H9 (cell line): ENCODE results near the gene C12orf57. TPM values are rescaled to one million over a fixed set of nuclear protein-coding genes. Genes with fewer than 3 reads are reported as not detected.

Experiments
- DNase-seq: peaks from one replicate; pipeline ENCODE4 v3.0.0-alpha.2; 2017
- H2AFZ ChIP-seq: one replicate; pipeline ENCODE4 v1.6.1; 2013; ENCODE audit warnings: mild to moderate bottlenecking, low read length, control low read depth, moderate library complexity
- H2AK5ac ChIP-seq: 2 replicates; pipeline ENCODE4 v1.6.1; 2013; ENCODE audit warnings: low read length, control low read depth, mixed read lengths; ENCODE audit not compliant: insufficient read length
- H2BK120ac ChIP-seq: one replicate; pipeline ENCODE4 v1.6.1; 2013; ENCODE audit warnings: low read depth, mild to moderate bottlenecking, low read length, control low read depth, inconsistent platforms; ENCODE audit not compliant: poor library complexity, severe bottlenecking
- H2BK12ac ChIP-seq: 2 replicates; pipeline ENCODE4 v1.6.1; 2013; ENCODE audit warnings: low read length, control low read depth, mixed read lengths, low read depth; ENCODE audit not compliant: insufficient read length
- H2BK15ac ChIP-seq: 2 replicates; pipeline ENCODE4 v1.6.1; 2013; ENCODE audit warnings: low read depth, low read length, control low read depth
- H2BK20ac ChIP-seq: one replicate; pipeline ENCODE4 v1.6.1; 2013; ENCODE audit warnings: low read depth, mild to moderate bottlenecking, low read length, control low read depth, inconsistent platforms; ENCODE audit not compliant: poor library complexity, severe bottlenecking
- H2BK5ac ChIP-seq: 2 replicates; pipeline ENCODE4 v1.6.1; 2013; ENCODE audit warnings: low read length, control low read depth, mixed read lengths; ENCODE audit not compliant: insufficient read length
- H3K14ac ChIP-seq: 2 replicates; pipeline ENCODE4 v1.6.1; 2013; ENCODE audit warnings: low read length, control low read depth; ENCODE audit not compliant: insufficient read depth
- H3K18ac ChIP-seq: 2 replicates; pipeline ENCODE4 v1.6.1; 2013; ENCODE audit warnings: low read depth, mild to moderate bottlenecking, mixed read lengths, low read length, control low read depth; ENCODE audit not compliant: insufficient read length
- H3K23ac ChIP-seq: 2 replicates; pipeline ENCODE4 v1.6.1; 2013; ENCODE audit warnings: low read length, control low read depth, mixed read lengths, low read depth; ENCODE audit not compliant: insufficient read length
- H3K23me2 ChIP-seq: 2 replicates; pipeline ENCODE4 v1.6.1; 2013; ENCODE audit warnings: low read depth, mild to moderate bottlenecking, mixed read lengths, low read length, control low read depth; ENCODE audit not compliant: insufficient read length, poor library complexity, severe bottlenecking
- H3K27ac ChIP-seq: 2 replicates; pipeline ENCODE4 v1.5.1; 2013; ENCODE audit warnings: low read length, control low read depth, mixed read lengths, low read depth; ENCODE audit not compliant: insufficient read length
- H3K27me3 ChIP-seq: 2 replicates; pipeline ENCODE4 v1.6.1; 2013; ENCODE audit warnings: low read length, control low read depth, inconsistent platforms; ENCODE audit not compliant: insufficient read depth
- H3K4ac ChIP-seq: 2 replicates; pipeline ENCODE4 v1.6.1; 2013; ENCODE audit warnings: low read depth, mild to moderate bottlenecking, control low read depth, inconsistent platforms, low read length, moderate library complexity
- H3K4me1 ChIP-seq: 2 replicates; pipeline ENCODE4 v1.6.1; 2013; ENCODE audit warnings: low read length, control low read depth, inconsistent platforms; ENCODE audit not compliant: insufficient read depth
- H3K4me2 ChIP-seq: 2 replicates; pipeline ENCODE4 v1.6.1; 2013; ENCODE audit warnings: low read length, control low read depth, mixed read lengths; ENCODE audit not compliant: insufficient read length, insufficient read depth
- H3K56ac ChIP-seq: 2 replicates; pipeline ENCODE4 v1.6.1; 2013; ENCODE audit warnings: low read depth, mild to moderate bottlenecking, mixed read lengths, low read length, control low read depth; ENCODE audit not compliant: insufficient read length
- H3K79me1 ChIP-seq: 2 replicates; pipeline ENCODE4 v1.6.1; 2013; ENCODE audit warnings: low read depth, mild to moderate bottlenecking, moderate library complexity, low read length, control low read depth, inconsistent platforms; ENCODE audit not compliant: insufficient read depth, poor library complexity, severe bottlenecking
- H3K79me2 ChIP-seq: 2 replicates; pipeline ENCODE4 v1.6.1; 2013; ENCODE audit warnings: low read length, control low read depth, inconsistent platforms; ENCODE audit not compliant: insufficient read depth
- H3K9ac ChIP-seq: 2 replicates; pipeline ENCODE4 v1.6.1; 2013; ENCODE audit warnings: low read length, control low read depth, mixed read lengths; ENCODE audit not compliant: insufficient read length; ENCODE audit errors: extremely low read depth
- H3K9me3 ChIP-seq: one replicate; pipeline ENCODE4 v1.6.1; 2013; ENCODE audit warnings: low read depth, low read length, inconsistent platforms; ENCODE audit not compliant: control insufficient read depth
- H3T11ph ChIP-seq: one replicate; pipeline ENCODE4 v1.6.1; 2013; ENCODE audit warnings: mild to moderate bottlenecking, low read length, control low read depth, inconsistent platforms
- H4K20me1 ChIP-seq: one replicate; pipeline ENCODE4 v1.6.1; 2013; ENCODE audit not compliant: control insufficient read depth, insufficient read length, insufficient read depth
- H4K5ac ChIP-seq: 2 replicates; pipeline ENCODE4 v1.6.1; 2013; ENCODE audit warnings: low read depth, mild to moderate bottlenecking, mixed read lengths, low read length, control low read depth; ENCODE audit not compliant: insufficient read length
- H4K8ac ChIP-seq: replicated peaks from 2 replicates; pipeline ENCODE4 v1.6.1; 2013; ENCODE audit warnings: low read length, control low read depth, mixed read lengths, low read depth; ENCODE audit not compliant: insufficient read length
- H4K91ac ChIP-seq: 2 replicates; pipeline ENCODE4 v1.6.1; 2013; ENCODE audit warnings: low read depth, mild to moderate bottlenecking, moderate library complexity, mixed read lengths, low read length, control low read depth; ENCODE audit not compliant: insufficient read length
- H3K27ac Mint-ChIP-seq, 3 experiments: 2 replicates in 2 of 3; 3 replicates in 1 of 3; pipeline ENCODE4 v1.8.0; 2020 to 2021; ENCODE audit warnings: mixed read lengths in 3 of 3, mild to moderate bottlenecking in 1 of 3, moderate library complexity in 1 of 3
- H3K27me3 Mint-ChIP-seq: 2 replicates; pipeline ENCODE4 v1.8.0; 2021; ENCODE audit warnings: low read depth, mild to moderate bottlenecking, moderate library complexity, mixed read lengths
- H3K36me3 Mint-ChIP-seq, 3 experiments: 2 replicates in 2 of 3; 3 replicates in 1 of 3; pipeline ENCODE4 v1.8.0; 2020 to 2021; ENCODE audit warnings: low read depth in 3 of 3, mixed read lengths in 3 of 3; ENCODE audit not compliant: insufficient read depth in 1 of 3
- H3K4me1 Mint-ChIP-seq, 2 experiments: 2 replicates each; pipeline ENCODE4 v1.8.0; 2020; ENCODE audit warnings: mixed read lengths in 2 of 2
- H3K4me3 Mint-ChIP-seq, 2 experiments: 2 replicates in 1 of 2; 3 replicates in 1 of 2; pipeline ENCODE4 v1.8.0; 2020 to 2021; ENCODE audit warnings: mild to moderate bottlenecking in 2 of 2, mixed read lengths in 2 of 2, moderate library complexity in 1 of 2
- H3K9me3 Mint-ChIP-seq, 2 experiments: 2 replicates in 1 of 2; 3 replicates in 1 of 2; pipeline ENCODE4 v1.8.0; 2020; ENCODE audit warnings: mild to moderate bottlenecking in 2 of 2, mixed read lengths in 2 of 2, moderate library complexity in 1 of 2
- CTCF ChIP-seq: fragments of 200-600 bp; sonication (generic); conservative IDR thresholded peaks from 3 replicates; pipeline ENCODE4 v1.8.0; 2021; ENCODE audit warnings: antibody characterized with exemption, mild to moderate bottlenecking
- WGBS: extraction: QIAGEN DNeasy Blood & Tissue Kit; methylation state at CpG from one replicate; pipeline ENCODE4 v1.1.7; 2013; ENCODE audit warnings: missing lambda C conversion rate, low lambda C conversion rate, mixed read lengths; ENCODE audit not compliant: insufficient read length; ENCODE audit errors: extremely low coverage; 5-methylcytosine and 5-hydroxymethylcytosine counted together
- total RNA-seq: library from RNA; stranded (reverse); gene quantifications from 2 replicates; pipeline ENCODE4 v1.2.1, GENCODE V29; 2021

C12orf57 gene
- total RNA-seq, 1 experiment from 2014 or later = 195 TPM

GRCh38 chr12:6896846-6897435 is 46.9 kb upstream of the C12orf57 start:
- Histone ChIP-seq H3K14ac (no peak overlapping the region), H3K27ac (no peak overlapping the region), H2BK12ac (no peak overlapping the region), H4K20me1 (peaks cover 2% of the 10 kb centered on the region), H3K23ac (no peak overlapping the region), H4K8ac (no peak overlapping the region), H4K91ac (no peak overlapping the region), H2BK20ac (no peak overlapping the region), H4K5ac (no peak overlapping the region), H3K4me1 (peaks cover 2% of the 10 kb centered on the region; the same call in 1 of the 2 replicates), H3K23me2 (no peaks in the 10 kb centered on the region), H2BK120ac (no peak overlapping the region), H3K79me1 (no peaks in the 10 kb centered on the region), H3K4me2 (no peak overlapping the region), H3K9me3 (no peaks in the 10 kb centered on the region), H2BK15ac (0 out of 2 replicates have a peak overlapping the region, but pooled peaks have one; percentile 37), H3K56ac (no peak overlapping the region), H3K4ac (no peak overlapping the region), H2AK5ac (no peak overlapping the region), H3K27me3 (no peaks in the 10 kb centered on the region), H3K79me2 (no peaks in the 10 kb centered on the region), H3T11ph (no peak overlapping the region), H3K18ac (no peak overlapping the region), H2AFZ (no peak overlapping the region), H3K9ac (no peak overlapping the region), H2BK5ac (no peak overlapping the region)
- peaks cover 0 to 6% of the 10 kb centered on the region in 2 experiments; a peak in 1 of 4 replicates for H3K4me1 Mint-ChIP-seq
- TF ChIP-seq CTCF = no peak
- no CpG with 5 or more reads among the region's 6 CpGs for WGBS
- DNase-seq = no peak
- no peaks in the 10 kb centered on the region for H3K9me3 Mint-ChIP-seq
- H3K4me3 Mint-ChIP-seq = no peak overlapping the region
- peaks cover 0 to 2% (median 0%) of the 10 kb centered on the region in 3 experiments; a peak in 1 of 7 replicates for H3K36me3 Mint-ChIP-seq
- no peak overlapping the region for H3K27ac Mint-ChIP-seq
- H3K27me3 Mint-ChIP-seq = no peaks in the 10 kb centered on the region; the same call in 1 of the 2 replicates
